RWPE1 (cell line): ENCODE data around the gene NRP1.

Source experiments
- CTCF ChIA-PET: fragments of 350-600 bp; sonication (Branson Sonifier 250); formaldehyde crosslinking; extraction: SDS; loops from one replicate; lab custom pipeline; 2021; lab: Yijun Ruan, JAX
- POLR2A ChIA-PET: fragments of 400-600 bp; formaldehyde crosslinking; extraction: SDS; loops from one replicate; lab custom pipeline; 2020; ENCODE audit warnings: antibody characterized with exemption; ENCODE audit not compliant: low non-redundant PET; lab: Yijun Ruan, JAX
- DNase-seq: peaks from one replicate; pipeline ENCODE4 v3.0.0; 2012; ENCODE audit warnings: low spot score
- H3K27ac ChIP-seq: fragments of 450-650 bp; 2 replicates; pipeline ENCODE4 v1.5.1; 2017
- TF ChIP-seq, protein P1 (sequence below): fragments of 450-650 bp; conservative IDR thresholded peaks from 2 replicates; pipeline ENCODE4 v1.5.1; 2017; ENCODE audit warnings: low read depth, mild to moderate bottlenecking

NRP1 gene

DNA sequence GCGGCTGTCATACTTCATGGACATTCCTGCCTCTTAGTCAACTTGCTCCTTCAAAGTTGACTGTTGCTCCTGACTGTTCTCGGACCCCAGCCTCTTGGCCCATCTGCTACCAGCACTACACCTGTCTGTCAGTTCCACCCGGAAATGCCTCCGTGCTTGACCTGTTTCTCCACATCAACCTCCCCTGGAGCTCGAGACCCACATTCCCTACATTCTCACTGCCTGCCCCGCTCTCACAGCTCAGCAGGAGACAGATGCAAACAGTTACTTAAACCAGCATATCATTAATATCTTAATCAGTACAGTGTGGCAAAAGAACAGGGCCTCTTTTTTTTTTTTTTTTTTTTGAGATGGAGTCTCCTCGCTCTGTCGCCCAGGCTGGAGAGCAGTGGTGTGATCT is 174.3 kb downstream of the NRP1 start:
- ChIA-PET POLR2A (no interaction called here), CTCF (no interaction called here)
- TF ChIP-seq, protein P1, sequence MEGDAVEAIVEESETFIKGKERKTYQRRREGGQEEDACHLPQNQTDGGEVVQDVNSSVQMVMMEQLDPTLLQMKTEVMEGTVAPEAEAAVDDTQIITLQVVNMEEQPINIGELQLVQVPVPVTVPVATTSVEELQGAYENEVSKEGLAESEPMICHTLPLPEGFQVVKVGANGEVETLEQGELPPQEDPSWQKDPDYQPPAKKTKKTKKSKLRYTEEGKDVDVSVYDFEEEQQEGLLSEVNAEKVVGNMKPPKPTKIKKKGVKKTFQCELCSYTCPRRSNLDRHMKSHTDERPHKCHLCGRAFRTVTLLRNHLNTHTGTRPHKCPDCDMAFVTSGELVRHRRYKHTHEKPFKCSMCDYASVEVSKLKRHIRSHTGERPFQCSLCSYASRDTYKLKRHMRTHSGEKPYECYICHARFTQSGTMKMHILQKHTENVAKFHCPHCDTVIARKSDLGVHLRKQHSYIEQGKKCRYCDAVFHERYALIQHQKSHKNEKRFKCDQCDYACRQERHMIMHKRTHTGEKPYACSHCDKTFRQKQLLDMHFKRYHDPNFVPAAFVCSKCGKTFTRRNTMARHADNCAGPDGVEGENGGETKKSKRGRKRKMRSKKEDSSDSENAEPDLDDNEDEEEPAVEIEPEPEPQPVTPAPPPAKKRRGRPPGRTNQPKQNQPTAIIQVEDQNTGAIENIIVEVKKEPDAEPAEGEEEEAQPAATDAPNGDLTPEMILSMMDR = no peak
- no peak for DNase-seq
- no peak overlapping the region for H3K27ac ChIP-seq

DNA sequence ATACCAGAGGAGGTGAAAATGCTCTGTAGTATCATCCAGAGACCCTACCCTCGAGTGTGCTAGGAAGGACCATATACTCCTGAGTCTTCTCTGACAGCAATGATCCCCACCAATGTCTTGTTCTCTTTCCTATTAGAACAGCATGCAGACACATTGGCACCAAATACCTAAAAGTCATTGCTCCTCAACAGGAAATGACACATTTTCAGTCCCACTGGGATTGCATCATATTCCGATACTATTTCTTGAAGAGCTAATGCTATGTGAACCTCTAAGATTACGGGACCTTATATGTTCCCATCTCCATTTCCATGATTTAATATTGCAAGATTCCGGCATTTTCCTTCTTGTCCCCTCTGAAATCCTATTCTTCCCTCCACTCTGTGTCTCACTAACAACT is 177.4 kb downstream of the NRP1 start:
- POLR2A ChIA-PET = no interaction called here
- TF ChIP-seq, protein P1 = no peak
- CTCF ChIA-PET = interaction anchor here (0.6 kb wide), 1 partner anchor 11 kb away, joined by 3 read pairs; no protein-coding TSS in a partner anchor
- peak; percentile 21 for DNase-seq
- no peak overlapping the region for H3K27ac ChIP-seq

DNA sequence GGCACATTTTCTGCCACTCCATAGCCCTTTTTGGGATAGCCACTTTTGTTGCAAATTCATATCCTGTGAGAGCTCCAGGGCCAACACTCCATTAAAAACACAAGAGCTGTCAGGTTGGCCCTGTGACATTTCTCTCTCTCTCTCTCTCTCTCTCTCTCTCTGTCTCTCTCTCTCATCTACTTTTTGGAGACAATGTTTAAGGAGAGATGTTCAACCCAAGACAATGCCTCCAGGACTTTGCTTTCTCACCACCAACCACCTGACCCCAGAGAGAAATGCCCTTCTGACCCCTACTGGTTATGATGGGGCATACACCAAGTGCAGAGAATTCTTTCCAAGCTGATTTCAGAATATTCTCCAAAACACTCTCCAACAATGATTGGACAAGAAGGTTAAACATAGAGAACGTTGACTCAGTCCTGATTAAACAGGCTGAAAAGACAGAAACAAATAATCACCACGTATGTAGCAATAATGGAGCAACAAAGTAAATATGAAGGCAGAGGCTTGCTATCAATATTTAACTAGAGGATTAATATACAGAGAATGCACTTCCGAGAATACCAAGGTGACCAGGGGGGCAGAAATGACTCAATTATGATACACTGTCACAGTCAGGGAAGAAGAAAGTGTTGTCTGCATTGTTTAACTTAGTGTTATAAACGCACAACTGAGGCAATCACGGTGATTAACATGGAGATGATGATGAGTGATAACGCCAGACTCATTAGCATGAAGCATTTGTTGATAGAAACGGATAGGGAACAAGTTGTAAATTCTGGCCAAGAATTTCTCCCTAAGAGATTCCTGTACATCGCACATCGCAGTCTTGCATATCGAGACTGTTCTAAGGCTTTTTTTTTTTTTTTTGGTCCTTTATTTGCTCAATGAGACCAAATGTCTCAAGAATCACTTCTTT is 178.5 kb downstream of the NRP1 start:
- no peak overlapping the region for H3K27ac ChIP-seq
- TF ChIP-seq, protein P1 = no peak; the same call in 1 of the 2 replicates
- CTCF ChIA-PET = interaction anchor here (0.5 to 1.7 kb wide), 7 partner anchors 21 to 1992 kb away, joined by 3 to 6 read pairs (median 3); no protein-coding TSS in a partner anchor
- POLR2A ChIA-PET = no interaction called here
- DNase-seq = peak; percentile 55

DNA sequence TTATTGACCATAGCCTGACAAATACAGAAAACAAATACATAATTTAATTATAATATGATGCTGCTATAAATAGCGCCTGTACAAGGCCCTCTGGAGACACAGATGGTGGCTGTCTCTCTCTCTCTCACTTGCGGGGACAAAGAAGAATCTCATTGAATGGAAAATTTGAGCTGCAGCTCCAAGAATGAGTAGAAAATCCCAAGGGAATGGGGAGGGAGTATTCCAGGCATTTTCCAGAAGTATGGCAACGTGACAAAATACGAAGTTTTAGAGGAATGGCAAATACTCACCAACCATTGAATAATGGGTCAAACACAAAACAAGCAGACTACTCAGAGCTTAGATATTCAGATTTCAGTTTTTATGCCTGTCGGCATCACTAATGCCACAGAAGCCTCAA is 179.9 kb downstream of the NRP1 start:
- no peak for DNase-seq
- ChIA-PET POLR2A (no interaction called here), CTCF (interaction anchor here (1.7 kb wide), 1 partner anchor 20 kb away, joined by 4 read pairs; no protein-coding TSS in a partner anchor)
- TF ChIP-seq, protein P1 = no peak
- H3K27ac ChIP-seq = no peak overlapping the region

DNA sequence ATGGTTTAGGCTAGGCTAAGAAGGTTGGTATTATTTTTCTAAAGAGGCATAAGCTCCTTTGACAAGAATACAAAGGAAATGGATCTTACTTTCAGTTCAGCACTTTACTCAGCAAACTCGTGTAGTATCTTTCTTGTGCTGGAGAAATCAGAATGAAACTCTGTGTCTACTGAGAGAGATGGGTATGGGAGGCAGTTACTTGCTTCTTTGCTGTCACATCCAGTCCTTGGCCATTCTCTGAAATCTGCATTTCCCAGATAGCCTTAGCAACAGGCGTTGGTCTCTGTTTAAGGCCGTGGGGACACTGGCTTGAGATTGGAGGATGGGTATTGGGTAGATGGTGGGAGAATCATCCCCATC is 180.5 kb downstream of the NRP1 start:
- TF ChIP-seq, protein P1 = no peak
- CTCF ChIA-PET = interaction anchor here (0.5 kb wide), 1 partner anchor 13 kb away, joined by 3 read pairs; no protein-coding TSS in a partner anchor
- POLR2A ChIA-PET = no interaction called here
- no peak for DNase-seq
- no peak overlapping the region for H3K27ac ChIP-seq

DNA sequence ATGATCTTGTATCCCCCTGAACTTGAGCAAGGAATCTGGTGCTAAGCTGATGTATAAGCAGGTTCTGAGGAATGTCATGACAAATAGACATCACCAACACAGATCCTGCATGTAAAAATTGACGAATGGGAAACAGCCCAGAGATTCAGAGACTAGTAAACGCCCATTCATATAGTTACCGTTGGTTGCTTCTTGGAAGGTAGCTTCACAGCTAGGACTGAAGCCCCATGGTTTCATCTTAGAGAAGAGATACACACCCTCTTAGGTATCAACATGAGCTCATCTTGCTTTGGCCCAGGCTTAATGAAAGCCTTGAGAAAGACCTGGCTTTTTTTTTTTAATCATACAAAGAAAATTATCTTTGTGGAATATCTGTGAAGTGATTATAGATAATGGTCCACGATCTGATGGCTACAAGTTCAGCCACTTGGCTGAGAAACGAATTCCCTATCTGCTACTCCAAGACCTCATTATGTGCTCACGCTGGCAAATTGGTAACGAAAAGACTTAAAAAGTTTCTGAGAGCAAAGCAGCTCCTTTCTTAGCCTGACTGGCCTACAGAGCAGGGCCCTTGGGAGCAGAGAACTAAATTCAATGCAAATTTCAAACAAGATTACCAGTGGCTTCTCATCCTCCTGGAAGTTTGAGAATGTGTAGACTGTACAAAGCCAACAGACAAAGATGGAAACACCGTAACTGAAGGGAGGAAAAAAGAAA is 181.1 kb downstream of the NRP1 start:
- ChIA-PET POLR2A (no interaction called here), CTCF (interaction anchor here (0.6 kb wide), 2 partner anchors 52 to 620 kb away, joined by 3 read pairs; no protein-coding TSS in a partner anchor)
- TF ChIP-seq, protein P1 = no peak
- no peak overlapping the region for H3K27ac ChIP-seq
- DNase-seq = no peak
